Natural killer cell (primary cell): Measurements from ENCODE around the gene ERI3. TPM values are rescaled to one million over a fixed set of nuclear protein-coding genes. Genes with fewer than 3 reads are reported as not detected.
"Not testable (repeated sequence)": the region's sequence is repeated elsewhere in the genome, so short reads cannot be mapped to it uniquely, and the experiment has no call there.

Experiments used
- ATAC-seq, 3 donors: fragments of 150-1000 bp in 2 of 3; fragments of 200-7000 bp in 1 of 3; cut with Tn5 transposase; 1 replicate in 1 of 3; 2 replicates in 2 of 3; pipeline ENCODE4 v1.10.0; 2021; ENCODE audit warnings: mild to moderate bottlenecking in 2 of 3, moderate library complexity in 2 of 3
- DNase-seq, 2 donors: peaks; one replicate each; pipeline versions ENCODE4 v3.0.0 to v3.0.0-alpha.2; 2013 to 2021; ENCODE audit warnings: mixed read lengths in 1 of 2
- H3K27ac ChIP-seq: one replicate; pipeline ENCODE4 v1.5.1; 2013; ENCODE audit warnings: mild to moderate bottlenecking, low read length
- H3K27me3 ChIP-seq: one replicate; pipeline ENCODE4 v1.6.1; 2013; ENCODE audit warnings: low read length; ENCODE audit not compliant: control insufficient read depth, insufficient read depth
- H3K36me3 ChIP-seq: one replicate; pipeline ENCODE4 v1.6.1; 2013; ENCODE audit warnings: low read length; ENCODE audit not compliant: control insufficient read depth, insufficient read depth
- H3K4me1 ChIP-seq: one replicate; pipeline ENCODE4 v1.6.1; 2013; ENCODE audit warnings: low read length; ENCODE audit not compliant: control insufficient read depth, insufficient read depth
- H3K4me3 ChIP-seq: one replicate; pipeline ENCODE4 v1.5.1; 2013; ENCODE audit warnings: low read length
- H3K9me3 ChIP-seq: one replicate; pipeline ENCODE4 v1.6.1; 2013; ENCODE audit warnings: low read length; ENCODE audit not compliant: control insufficient read depth, insufficient read depth
- H3K27ac Mint-ChIP-seq, 2 donors: one replicate each; pipeline ENCODE4 v1.8.0; 2022; ENCODE audit warnings: mild to moderate bottlenecking in 2 of 2, mixed read lengths in 2 of 2, moderate library complexity in 1 of 2
- H3K27me3 Mint-ChIP-seq, 2 donors: one replicate each; pipeline ENCODE4 v1.8.0; 2022; ENCODE audit warnings: low read depth in 2 of 2, mixed read lengths in 2 of 2
- H3K36me3 Mint-ChIP-seq: one replicate; pipeline ENCODE4 v1.8.0; 2022; ENCODE audit warnings: mixed read lengths
- H3K4me1 Mint-ChIP-seq, 2 donors: one replicate each; pipeline ENCODE4 v1.8.0; 2022; ENCODE audit warnings: mixed read lengths in 2 of 2
- H3K4me3 Mint-ChIP-seq: one replicate; pipeline ENCODE4 v1.8.0; 2022; ENCODE audit warnings: mild to moderate bottlenecking, moderate library complexity, mixed read lengths
- H3K9me3 Mint-ChIP-seq, 2 donors: one replicate each; pipeline ENCODE4 v1.8.0; 2022; ENCODE audit warnings: mixed read lengths in 2 of 2
- CTCF ChIP-seq: fragments of 200-600 bp; IDR thresholded peaks from one replicate; pipeline ENCODE4 v1.8.0; 2022; ENCODE audit warnings: antibody characterized with exemption
- WGBS: methylation state at CpG from one replicate; pipeline ENCODE4 v1.1.7; 2013; ENCODE audit warnings: missing lambda C conversion rate; ENCODE audit not compliant: insufficient coverage; 5-methylcytosine and 5-hydroxymethylcytosine counted together
- intact Hi-C: fragments of 100-400 bp; cut with micrococcal nuclease; formaldehyde crosslinking; loops from one replicate; pipeline ENCODE4 v1.14.2; 2022
- total RNA-seq, 4 donors: library from RNA; stranded (reverse); fragments of 120-200 nt in 1 of 4; gene quantifications; one replicate each; pipeline versions ENCODE4 v1.2.3 to v1.2.4, GENCODE V29; 2013 to 2022

The ERI3 gene
- total RNA-seq, 3 donors from 2014 or later (not counting 1 experiment from before 2014, with no cell fraction given), result 28.3 to 35.3 (median 30.4) TPM

GRCh38 chr1:44210595-44210994 lies 144.5 kb downstream of the ERI3 start:
- no peak for TF ChIP-seq CTCF
- Histone ChIP-seq H3K27ac (no peak overlapping the region), H3K4me3 (no peak overlapping the region), H3K4me1 (peaks cover 23% of the 10 kb centered on the region), H3K27me3 (no peaks in the 10 kb centered on the region), H3K9me3 (no peaks in the 10 kb centered on the region), H3K36me3 (peaks cover 8% of the 10 kb centered on the region)
- H3K27me3 Mint-ChIP-seq, result no peaks in the 10 kb centered on the region
- intact Hi-C loops, result no loop called here
- H3K27ac Mint-ChIP-seq, result no peak overlapping the region
- DNase-seq (no peak), ATAC-seq (no peak)
- H3K4me1 Mint-ChIP-seq, result peaks cover 28 to 29% of the 10 kb centered on the region in 2 donors
- H3K9me3 Mint-ChIP-seq, result no peaks in the 10 kb centered on the region
- WGBS, result 100% methylated on average over 1 of the region's 1 CpG
- H3K36me3 Mint-ChIP-seq, result no peaks in the 10 kb centered on the region
- no peak overlapping the region for H3K4me3 Mint-ChIP-seq

GRCh38 chr1:44208226-44208625 lies 146.8 kb downstream of the ERI3 start:
- H3K27ac Mint-ChIP-seq, result no peak overlapping the region
- H3K9me3 ChIP-seq, result no peaks in the 10 kb centered on the region
- H3K36me3 ChIP-seq, result no peaks in the 10 kb centered on the region
- ATAC-seq (no peak), DNase-seq (no peak)
- H3K4me1 ChIP-seq, result peaks cover 8% of the 10 kb centered on the region
- H3K4me3 ChIP-seq, result no peak overlapping the region
- no peaks in the 10 kb centered on the region for H3K36me3 Mint-ChIP-seq
- H3K27ac ChIP-seq, result no peak overlapping the region
- peaks cover 7 to 12% of the 10 kb centered on the region in 2 donors for H3K4me1 Mint-ChIP-seq
- H3K4me3 Mint-ChIP-seq, result no peak overlapping the region
- no peaks in the 10 kb centered on the region for H3K9me3 Mint-ChIP-seq
- no peak for TF ChIP-seq CTCF
- H3K27me3 Mint-ChIP-seq, result peaks cover 0 to 2% of the 10 kb centered on the region in 2 donors
- intact Hi-C loops, result no loop called here
- H3K27me3 ChIP-seq, result no peaks in the 10 kb centered on the region

GRCh38 chr1:44206545-44206944 lies 148.5 kb downstream of the ERI3 start:
- H3K27me3 ChIP-seq, H3K4me3 ChIP-seq, H3K36me3 ChIP-seq, H3K27ac ChIP-seq, ATAC-seq, H3K36me3 Mint-ChIP-seq, DNase-seq, H3K27ac Mint-ChIP-seq, intact Hi-C loops, H3K27me3 Mint-ChIP-seq, H3K4me3 Mint-ChIP-seq, H3K4me1 Mint-ChIP-seq, H3K9me3 Mint-ChIP-seq, H3K4me1 ChIP-seq, H3K9me3 ChIP-seq: not testable (repeated sequence)
- no CpG with 5 or more reads among the region's 5 CpGs for WGBS

GRCh38 chr1:44200336-44200735 lies 154.7 kb downstream of the ERI3 start:
- H3K4me3 Mint-ChIP-seq, result no peak overlapping the region
- DNase-seq, result no peak
- H3K36me3 Mint-ChIP-seq, result no peaks in the 10 kb centered on the region
- no peak overlapping the region for H3K27ac Mint-ChIP-seq
- intact Hi-C loops, result no loop called here
- Histone ChIP-seq H3K9me3 (no peaks in the 10 kb centered on the region), H3K4me1 (no peaks in the 10 kb centered on the region), H3K36me3 (no peaks in the 10 kb centered on the region), H3K27me3 (no peaks in the 10 kb centered on the region), H3K27ac (no peak overlapping the region), H3K4me3 (no peak overlapping the region)
- ATAC-seq, result no peak
- H3K9me3 Mint-ChIP-seq, result no peaks in the 10 kb centered on the region
- TF ChIP-seq CTCF, result no peak
- WGBS, result 82% methylated on average over 8 of the region's 8 CpGs
- H3K4me1 Mint-ChIP-seq, result no peaks in the 10 kb centered on the region
- peaks cover 5 to 6% of the 10 kb centered on the region in 2 donors for H3K27me3 Mint-ChIP-seq
